Colonic mucosa (tissue), 4 donors: ENCODE results near the gene SYTL3. TPM values are rescaled to one million over a fixed set of nuclear protein-coding genes. Genes with fewer than 3 reads are reported as not detected.
"Not testable (repeated sequence)": the region's sequence is repeated elsewhere in the genome, so short reads cannot be mapped to it uniquely, and the experiment has no call there.

ENCODE experiments used
- DNase-seq: peaks from one replicate; pipeline ENCODE4 v3.0.0-alpha.2; 2020
- H3K27ac ChIP-seq: fragments of 200-600 bp; one replicate; pipeline ENCODE4 v1.8.0; 2021
- H3K27me3 ChIP-seq: fragments of 200-600 bp; one replicate; pipeline ENCODE4 v1.8.0; 2021
- H3K36me3 ChIP-seq: fragments of 200-600 bp; one replicate; pipeline ENCODE4 v1.8.0; 2021
- H3K4me1 ChIP-seq: fragments of 200-600 bp; one replicate; pipeline ENCODE4 v1.8.0; 2021; ENCODE audit warnings: mild to moderate bottlenecking
- H3K4me3 ChIP-seq: fragments of 200-600 bp; one replicate; pipeline ENCODE4 v1.8.0; 2021
- H3K9ac ChIP-seq, 2 donors: one replicate each; pipeline ENCODE4 v1.7.0; 2013; ENCODE audit warnings: control low read depth in 2 of 2, low read depth in 2 of 2, low read length in 2 of 2
- H3K9me3 ChIP-seq: fragments of 200-600 bp; one replicate; pipeline ENCODE4 v1.8.0; 2021
- CTCF ChIP-seq: fragments of 200-600 bp; IDR thresholded peaks from one replicate; pipeline ENCODE4 v1.8.0; 2022; ENCODE audit warnings: antibody characterized with exemption, mild to moderate bottlenecking
- intact Hi-C: fragments of 100-400 bp; cut with DNase I; formaldehyde crosslinking; loops from one replicate; pipeline ENCODE4 v1.14.1; 2022
- total RNA-seq, 2 donors: library from RNA; stranded (reverse); fragmentation: NEBNext Ultra II Directional in 1 of 2; extraction: Animal tissue kit (Norgen Biotek cat#: 25700) in 1 of 2; gene quantifications; one replicate each; pipeline ENCODE4 v1.2.1, GENCODE V29; 2021
- donor health status: healthy.
- donor health status: DM: no; HTN: no; CAD: no.
- donor health status: DM: no; HTN: no; CAD: no.

SYTL3 gene
- total RNA-seq, 2 donors from 2014 or later: 1.1 to 3.1 TPM

DNA sequence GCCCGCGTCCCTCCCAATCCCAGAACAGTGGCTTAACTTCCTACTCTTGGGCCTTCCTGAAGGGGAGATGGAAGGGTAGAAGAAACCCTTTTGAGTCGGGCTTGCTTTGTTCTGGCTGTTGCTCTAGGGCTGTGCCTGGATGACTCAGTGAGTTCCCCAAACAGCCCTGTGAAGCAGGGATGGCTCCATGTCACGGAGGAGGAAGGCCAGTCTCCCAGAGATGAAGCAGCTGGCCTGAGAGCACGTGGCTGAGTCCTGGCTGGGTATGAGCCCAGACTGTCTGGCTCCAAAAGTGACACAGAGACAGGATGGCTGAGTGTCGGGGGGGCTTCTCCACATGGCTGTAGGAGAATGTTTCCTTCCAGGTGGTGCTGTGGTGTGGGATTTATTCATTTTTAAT, 4.6 kb downstream of the SYTL3 start:
- intact Hi-C loops: no loop called here
- peak; percentile 60 for DNase-seq
- no peak overlapping the region for H3K4me3 ChIP-seq
- H3K27me3 ChIP-seq: no peaks in the 10 kb centered on the region
- peak overlapping the region in 1 of 2 donors; percentile 44 for H3K9ac ChIP-seq
- TF ChIP-seq CTCF: no peak
- no peaks in the 10 kb centered on the region for H3K9me3 ChIP-seq
- H3K4me1 ChIP-seq: no peaks in the 10 kb centered on the region
- H3K27ac ChIP-seq: peak overlapping the region; percentile 66
- H3K36me3 ChIP-seq: no peaks in the 10 kb centered on the region

GRCh38 chr6:158654960-158655489, 5.2 kb downstream of the SYTL3 start:
- H3K27me3 ChIP-seq: no peaks in the 10 kb centered on the region
- peak overlapping the region; percentile 66 for H3K27ac ChIP-seq
- no peak for TF ChIP-seq CTCF
- H3K36me3 ChIP-seq: no peaks in the 10 kb centered on the region
- no peak overlapping the region for H3K4me3 ChIP-seq
- DNase-seq: peak; percentile 38
- H3K9ac ChIP-seq: no peak overlapping the region
- no peaks in the 10 kb centered on the region for H3K9me3 ChIP-seq
- intact Hi-C loops: no loop called here
- no peaks in the 10 kb centered on the region for H3K4me1 ChIP-seq

GRCh38 chr6:158655569-158656450, 6.0 kb downstream of the SYTL3 start:
- H3K4me3 ChIP-seq: no peak overlapping the region
- H3K4me1 ChIP-seq: no peaks in the 10 kb centered on the region
- intact Hi-C loops: no loop called here
- no peaks in the 10 kb centered on the region for H3K36me3 ChIP-seq
- H3K27ac ChIP-seq: peak overlapping the region; percentile 66
- no peak for TF ChIP-seq CTCF
- H3K27me3 ChIP-seq: no peaks in the 10 kb centered on the region
- H3K9me3 ChIP-seq: no peaks in the 10 kb centered on the region
- no peak for DNase-seq
- H3K9ac ChIP-seq: no peak overlapping the region

DNA sequence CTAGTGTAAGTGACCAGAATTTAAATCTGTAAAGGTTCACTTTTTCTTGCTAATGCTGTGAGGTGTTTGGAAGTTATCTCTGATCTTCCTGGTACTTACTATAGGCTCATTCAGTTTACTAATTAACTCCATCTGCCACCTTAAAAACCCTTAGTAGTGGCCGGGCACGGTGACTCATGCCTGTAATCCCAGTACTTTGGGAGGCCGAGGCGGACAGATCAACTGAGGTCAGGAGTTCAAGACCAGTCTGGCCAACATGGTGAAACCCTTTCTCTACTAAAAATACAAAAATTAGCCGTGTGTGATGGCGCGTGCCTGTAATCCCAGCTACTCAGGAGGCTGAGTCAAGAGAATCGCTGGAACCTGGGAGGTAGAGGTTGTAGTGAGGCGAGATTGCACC, 7.1 kb downstream of the SYTL3 start:
- H3K4me3 ChIP-seq, H3K36me3 ChIP-seq, H3K27ac ChIP-seq, H3K9ac ChIP-seq, intact Hi-C loops, H3K4me1 ChIP-seq, H3K27me3 ChIP-seq, H3K9me3 ChIP-seq: not testable (repeated sequence)
- peak; percentile 60 for DNase-seq

DNA sequence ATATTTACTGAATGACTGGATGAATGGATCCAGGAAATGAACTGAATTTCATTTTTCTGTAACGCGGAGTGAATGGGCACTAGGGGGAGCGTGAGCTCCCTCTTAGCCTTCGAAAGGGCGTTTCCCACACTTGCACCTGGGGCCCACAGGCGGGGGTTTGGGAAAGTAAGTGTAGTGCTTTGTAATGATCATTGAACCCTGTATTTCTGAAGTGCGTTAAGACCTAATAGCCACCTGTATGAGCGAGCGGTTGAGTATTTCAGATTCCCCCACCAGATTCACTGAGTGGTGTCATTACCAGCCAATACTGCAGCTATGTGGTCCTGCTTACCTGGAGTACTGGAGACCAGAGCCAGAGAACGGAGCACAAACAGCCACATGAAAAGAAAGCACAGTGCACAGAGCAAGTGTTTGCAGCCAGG, 10.5 kb downstream of the SYTL3 start:
- peak; percentile 63 for DNase-seq
- Histone ChIP-seq H3K27ac (no peak overlapping the region), H3K4me3 (no peak overlapping the region), H3K9me3 (no peaks in the 10 kb centered on the region), H3K27me3 (no peaks in the 10 kb centered on the region), H3K9ac (no peak overlapping the region), H3K36me3 (no peaks in the 10 kb centered on the region), H3K4me1 (no peaks in the 10 kb centered on the region)
- intact Hi-C loops: loop anchor here (5.0 kb wide), 1 partner anchor 37 kb away; no protein-coding TSS in a partner anchor
- peak; percentile 57 for TF ChIP-seq CTCF
